ENCODE results near the gene PTCH1. TPM values are rescaled to one million over a fixed set of nuclear protein-coding genes. Genes with fewer than 3 reads are reported as not detected.

The PTCH1 gene
- total RNA-seq, 1 donor from 2014 or later = 16.2 TPM

DNA sequence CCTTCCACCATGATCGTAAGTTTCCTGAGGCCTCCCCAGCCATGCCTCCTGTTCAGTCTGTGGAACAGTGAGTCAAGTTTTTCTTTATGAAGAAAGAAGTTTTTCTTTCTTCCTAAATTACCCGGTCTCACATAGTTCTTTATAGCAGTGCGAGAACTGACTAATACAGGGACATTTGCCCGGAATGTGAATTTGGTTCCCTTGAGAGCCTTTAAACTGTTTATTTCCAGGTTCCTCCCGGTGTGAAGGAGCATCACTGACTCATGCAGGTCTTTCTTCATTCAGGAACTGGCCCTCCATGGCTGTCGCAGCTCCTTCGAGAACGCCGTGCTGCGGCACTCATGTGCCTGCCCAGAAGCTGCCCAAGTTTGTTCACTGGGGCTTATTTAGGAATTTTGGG lies 87.7 kb downstream of the PTCH1 start:
- Mint-ChIP-seq H3K4me1 (ENCODE audit: unreplicated experiment) (peaks cover 11% of the 10 kb centered on the region), H3K4me3 (ENCODE audit: unreplicated experiment) (no peak overlapping the region), H3K27ac (ENCODE audit: unreplicated experiment) (no peak overlapping the region), H3K36me3 (ENCODE audit: unreplicated experiment) (peaks cover 3% of the 10 kb centered on the region), H3K9me3 (ENCODE audit: unreplicated experiment) (peaks cover 16% of the 10 kb centered on the region), H3K27me3 (ENCODE audit: unreplicated experiment) (no peaks in the 10 kb centered on the region)
- TF ChIP-seq, protein P1, sequence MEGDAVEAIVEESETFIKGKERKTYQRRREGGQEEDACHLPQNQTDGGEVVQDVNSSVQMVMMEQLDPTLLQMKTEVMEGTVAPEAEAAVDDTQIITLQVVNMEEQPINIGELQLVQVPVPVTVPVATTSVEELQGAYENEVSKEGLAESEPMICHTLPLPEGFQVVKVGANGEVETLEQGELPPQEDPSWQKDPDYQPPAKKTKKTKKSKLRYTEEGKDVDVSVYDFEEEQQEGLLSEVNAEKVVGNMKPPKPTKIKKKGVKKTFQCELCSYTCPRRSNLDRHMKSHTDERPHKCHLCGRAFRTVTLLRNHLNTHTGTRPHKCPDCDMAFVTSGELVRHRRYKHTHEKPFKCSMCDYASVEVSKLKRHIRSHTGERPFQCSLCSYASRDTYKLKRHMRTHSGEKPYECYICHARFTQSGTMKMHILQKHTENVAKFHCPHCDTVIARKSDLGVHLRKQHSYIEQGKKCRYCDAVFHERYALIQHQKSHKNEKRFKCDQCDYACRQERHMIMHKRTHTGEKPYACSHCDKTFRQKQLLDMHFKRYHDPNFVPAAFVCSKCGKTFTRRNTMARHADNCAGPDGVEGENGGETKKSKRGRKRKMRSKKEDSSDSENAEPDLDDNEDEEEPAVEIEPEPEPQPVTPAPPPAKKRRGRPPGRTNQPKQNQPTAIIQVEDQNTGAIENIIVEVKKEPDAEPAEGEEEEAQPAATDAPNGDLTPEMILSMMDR (IDR thresholded peaks at IDR 0.05) = no peak
- DNase-seq (ENCODE audit: extremely low spot score, unreplicated experiment) = no peak

GRCh38 chr9:95425910-95426551 lies 90.7 kb downstream of the PTCH1 start:
- Mint-ChIP-seq H3K27ac (ENCODE audit: unreplicated experiment) (no peak overlapping the region), H3K27me3 (ENCODE audit: unreplicated experiment) (no peaks in the 10 kb centered on the region), H3K4me1 (ENCODE audit: unreplicated experiment) (peaks cover 11% of the 10 kb centered on the region), H3K4me3 (ENCODE audit: unreplicated experiment) (peak overlapping the region; percentile 60), H3K36me3 (ENCODE audit: unreplicated experiment) (peaks cover 3% of the 10 kb centered on the region), H3K9me3 (ENCODE audit: unreplicated experiment) (peaks cover 31% of the 10 kb centered on the region)
- DNase-seq (ENCODE audit: extremely low spot score, unreplicated experiment) = no peak
- TF ChIP-seq, protein P1 (IDR thresholded peaks at IDR 0.05) = no peak

DNA sequence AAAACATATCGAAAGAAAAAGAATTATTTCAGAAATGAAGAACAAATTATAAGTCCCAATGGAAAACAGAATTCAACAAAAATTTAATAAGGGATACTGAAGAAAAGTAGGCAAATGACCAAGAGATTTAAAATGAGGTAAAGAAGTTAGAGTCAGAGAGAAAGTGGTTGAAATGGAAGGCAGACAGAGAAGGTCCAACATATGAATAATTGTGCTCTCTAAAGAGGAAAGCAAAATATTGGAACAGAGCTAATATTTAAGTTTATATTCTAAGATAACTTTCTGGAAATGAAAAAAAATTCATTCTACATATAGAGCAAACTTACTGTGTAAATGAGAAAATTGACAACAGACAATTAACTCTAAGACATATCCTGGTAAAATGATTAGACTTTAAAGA lies 94.1 kb downstream of the PTCH1 start:
- no peak for DNase-seq (ENCODE audit: extremely low spot score, unreplicated experiment)
- Mint-ChIP-seq H3K27me3 (ENCODE audit: unreplicated experiment) (no peaks in the 10 kb centered on the region), H3K4me3 (ENCODE audit: unreplicated experiment) (no peak overlapping the region), H3K36me3 (ENCODE audit: unreplicated experiment) (no peaks in the 10 kb centered on the region), H3K27ac (ENCODE audit: unreplicated experiment) (no peak overlapping the region), H3K4me1 (ENCODE audit: unreplicated experiment) (peaks cover 11% of the 10 kb centered on the region), H3K9me3 (ENCODE audit: unreplicated experiment) (peaks cover 27% of the 10 kb centered on the region)
- TF ChIP-seq, protein P1 (IDR thresholded peaks at IDR 0.05) = no peak

DNA sequence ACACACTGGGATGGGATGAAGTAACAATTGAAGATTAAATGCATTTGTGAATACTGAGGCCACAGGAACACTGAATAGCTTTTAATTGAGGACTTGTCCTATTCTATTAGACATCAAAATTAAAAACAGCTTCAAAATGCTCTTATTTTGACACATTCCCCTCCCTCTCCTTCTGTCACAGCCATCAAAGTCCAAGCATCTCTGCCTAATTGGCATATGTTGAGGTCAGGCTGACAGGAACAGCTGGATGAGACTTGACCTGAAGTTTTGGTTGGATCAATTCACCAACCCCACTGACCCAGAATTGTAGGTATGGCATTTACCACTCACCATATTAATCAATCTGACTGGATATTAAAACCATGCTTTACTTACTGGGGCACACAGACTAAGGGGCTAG lies 96.3 kb downstream of the PTCH1 start:
- H3K27me3 Mint-ChIP-seq (ENCODE audit: unreplicated experiment) = no peaks in the 10 kb centered on the region
- peaks cover 32% of the 10 kb centered on the region for H3K9me3 Mint-ChIP-seq (ENCODE audit: unreplicated experiment)
- H3K4me3 Mint-ChIP-seq (ENCODE audit: unreplicated experiment) = no peak overlapping the region
- no peak for DNase-seq (ENCODE audit: extremely low spot score, unreplicated experiment)
- H3K4me1 Mint-ChIP-seq (ENCODE audit: unreplicated experiment) = peaks cover under 1% of the 10 kb centered on the region
- TF ChIP-seq, protein P1 (IDR thresholded peaks at IDR 0.05) = no peak
- H3K36me3 Mint-ChIP-seq (ENCODE audit: unreplicated experiment) = no peaks in the 10 kb centered on the region
- H3K27ac Mint-ChIP-seq (ENCODE audit: unreplicated experiment) = no peak overlapping the region

- Mint-ChIP-seq H3K36me3 (ENCODE audit: unreplicated experiment) (no peaks in the 10 kb centered on the region), H3K4me1 (ENCODE audit: unreplicated experiment) (no peaks in the 10 kb centered on the region), H3K27ac (ENCODE audit: unreplicated experiment) (no peak overlapping the region), H3K9me3 (ENCODE audit: unreplicated experiment) (peaks cover 30% of the 10 kb centered on the region), H3K4me3 (ENCODE audit: unreplicated experiment) (no peak overlapping the region), H3K27me3 (ENCODE audit: unreplicated experiment) (no peaks in the 10 kb centered on the region)
- TF ChIP-seq, protein P1 (IDR thresholded peaks at IDR 0.05) = no peak
- no peak for DNase-seq (ENCODE audit: extremely low spot score, unreplicated experiment)
Observed at GRCh38 chr9:95419444-95419843, 97.3 kb downstream of the PTCH1 start.
